ENCODE data around the gene KRTAP23-1.

KRTAP23-1 gene

DNA sequence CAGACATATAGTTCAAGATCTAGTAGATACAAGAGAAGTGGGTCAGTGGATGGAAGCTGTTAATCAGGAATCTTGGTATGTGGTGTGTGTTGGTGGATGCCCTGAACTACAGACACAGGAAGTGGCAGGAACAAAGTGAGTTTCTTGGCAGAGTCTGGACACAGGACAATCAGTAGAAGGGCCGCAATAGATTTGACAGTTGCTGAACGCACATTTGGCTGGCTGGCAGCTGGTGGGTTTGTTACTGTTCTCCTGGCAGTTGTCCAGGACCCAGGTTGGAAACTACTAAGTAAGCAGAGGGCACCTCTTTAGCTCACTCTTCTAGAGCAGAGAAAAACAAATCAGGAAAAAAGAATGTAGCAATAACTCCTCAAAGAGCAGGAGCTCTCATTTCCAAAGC is 41.5 kb downstream of the KRTAP23-1 start:
- DNase-seq (ENCODE audit: low spot score) = no peak

DNA sequence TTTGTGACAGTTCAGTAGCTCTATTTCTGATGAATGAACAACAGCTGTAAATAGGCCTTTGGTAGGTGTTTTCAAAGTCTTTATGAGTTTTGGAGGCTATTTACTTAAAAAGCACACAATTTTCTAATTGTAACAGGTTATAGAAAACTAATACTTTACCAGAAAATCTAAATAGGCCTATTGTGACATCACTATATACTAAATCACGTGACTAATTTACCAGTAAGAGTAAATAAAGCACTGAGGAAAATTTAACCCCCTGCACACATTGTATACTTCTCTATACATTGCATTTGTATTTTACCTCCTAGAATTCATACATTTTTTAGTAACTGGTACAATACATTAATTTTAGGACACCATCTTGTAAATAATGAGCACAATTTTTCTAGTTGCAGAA is 43.3 kb downstream of the KRTAP23-1 start:
- no peak for DNase-seq (ENCODE audit: low spot score)

Measured in kidney capillary endothelial cell (primary cell).